Measurements from ENCODE around the gene KCNMA1. TPM values are rescaled to one million over a fixed set of nuclear protein-coding genes. Genes with fewer than 3 reads are reported as not detected.

The KCNMA1 gene
- total and polyA plus RNA-seq, 2 donors (not counting 1 experiment from before 2014, with no cell fraction given), result 0.82 to 3.1 TPM

- ChIA-PET CTCF (no interaction called here), POLR2A (no interaction called here)
- no peak for ATAC-seq (ENCODE audit: low read depth)
- H3K27me3 Mint-ChIP-seq, result no peaks in the 10 kb centered on the region
- no peak overlapping the region for H3K4me2 ChIP-seq (replicated peaks; ENCODE audit: low read depth, low read length, poor library complexity, severe bottlenecking)
- no peaks in the 10 kb centered on the region for H3K9me3 Mint-ChIP-seq (ENCODE audit: insufficient read depth)
- no peak overlapping the region for H3K27ac ChIP-seq (ENCODE audit: low read length in 2 of 2)
- no peaks in the 10 kb centered on the region for H4K20me1 ChIP-seq (ENCODE audit: control insufficient read depth, insufficient read depth, low read length, poor library complexity, severe bottlenecking)
- TF ChIP-seq, protein P1, sequence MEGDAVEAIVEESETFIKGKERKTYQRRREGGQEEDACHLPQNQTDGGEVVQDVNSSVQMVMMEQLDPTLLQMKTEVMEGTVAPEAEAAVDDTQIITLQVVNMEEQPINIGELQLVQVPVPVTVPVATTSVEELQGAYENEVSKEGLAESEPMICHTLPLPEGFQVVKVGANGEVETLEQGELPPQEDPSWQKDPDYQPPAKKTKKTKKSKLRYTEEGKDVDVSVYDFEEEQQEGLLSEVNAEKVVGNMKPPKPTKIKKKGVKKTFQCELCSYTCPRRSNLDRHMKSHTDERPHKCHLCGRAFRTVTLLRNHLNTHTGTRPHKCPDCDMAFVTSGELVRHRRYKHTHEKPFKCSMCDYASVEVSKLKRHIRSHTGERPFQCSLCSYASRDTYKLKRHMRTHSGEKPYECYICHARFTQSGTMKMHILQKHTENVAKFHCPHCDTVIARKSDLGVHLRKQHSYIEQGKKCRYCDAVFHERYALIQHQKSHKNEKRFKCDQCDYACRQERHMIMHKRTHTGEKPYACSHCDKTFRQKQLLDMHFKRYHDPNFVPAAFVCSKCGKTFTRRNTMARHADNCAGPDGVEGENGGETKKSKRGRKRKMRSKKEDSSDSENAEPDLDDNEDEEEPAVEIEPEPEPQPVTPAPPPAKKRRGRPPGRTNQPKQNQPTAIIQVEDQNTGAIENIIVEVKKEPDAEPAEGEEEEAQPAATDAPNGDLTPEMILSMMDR (IDR thresholded peaks at IDR 0.05), result no peak
- no peak for TF ChIP-seq EZH2 (IDR thresholded peaks at IDR 0.05; ENCODE audit: borderline replicate concordance, insufficient read depth, low read depth, low read length, poor library complexity, severe bottlenecking)
- no peaks in the 10 kb centered on the region for H3K4me1 ChIP-seq (ENCODE audit: control insufficient read depth in 2 of 2, insufficient read depth in 2 of 2, low read length in 2 of 2)
- no peaks in the 10 kb centered on the region for H3K9me3 ChIP-seq (ENCODE audit: control extremely low read depth in 1 of 3, control insufficient read depth in 2 of 3, insufficient read depth in 1 of 3, low read length in 2 of 3)
- H2AFZ ChIP-seq (ENCODE audit: insufficient read depth, low read depth, low read length, poor library complexity, severe bottlenecking), result no peak overlapping the region
- H3K9ac ChIP-seq (ENCODE audit: low read length), result no peak overlapping the region
- 100% methylated on average over 2 of the region's 3 CpGs for WGBS (ENCODE audit: insufficient coverage)
- intact Hi-C loops (cut with micrococcal nuclease), result no loop called here
- no peaks in the 10 kb centered on the region for H3K36me3 ChIP-seq (replicated peaks in 1 of 2; ENCODE audit: control extremely low read depth in 1 of 2, control insufficient read depth in 1 of 2, extremely low read depth in 1 of 2, insufficient read depth in 2 of 2, low read length in 1 of 2)
- no peak overlapping the region for H3K27ac Mint-ChIP-seq
- no peaks in the 10 kb centered on the region for H3K27me3 ChIP-seq (replicated peaks in 1 of 4; ENCODE audit: control extremely low read depth in 1 of 4, control insufficient read depth in 3 of 4, insufficient read depth in 4 of 4, low read length in 3 of 4)
- no peak overlapping the region for H3K4me3 ChIP-seq (ENCODE audit: control extremely low read depth in 1 of 5, extremely low read depth in 1 of 5, insufficient read depth in 1 of 5, low read depth in 2 of 5, low read length in 4 of 5)
- H3K4me3 Mint-ChIP-seq, result no peak overlapping the region
- H3K4me1 Mint-ChIP-seq, result no peaks in the 10 kb centered on the region
- no peak for DNase-seq
- H3K79me2 ChIP-seq (ENCODE audit: control insufficient read depth, insufficient read depth, low read length), result no peaks in the 10 kb centered on the region
Measured at GRCh38 chr10:77068969-77069368, 568.6 kb downstream of the KCNMA1 start.

DNA sequence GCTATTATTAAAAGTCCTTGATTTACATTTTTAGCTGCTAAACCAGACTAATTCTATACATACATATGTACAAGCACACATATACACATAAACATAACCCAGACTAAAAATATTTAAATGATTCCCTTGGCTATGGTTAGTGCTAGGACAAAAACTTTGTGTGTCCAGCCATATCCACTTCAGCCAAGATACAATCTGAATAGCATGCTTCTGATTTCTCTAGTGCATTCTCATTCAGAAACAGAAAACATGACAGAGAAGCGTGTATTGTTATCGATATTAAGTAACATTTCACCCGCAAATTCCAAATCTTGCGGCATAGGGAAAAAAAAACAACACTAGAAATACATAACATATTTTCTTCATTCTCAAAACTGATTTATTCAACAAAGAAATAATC is 569.3 kb downstream of the KCNMA1 start:
- Histone ChIP-seq H4K20me1 (ENCODE audit: control insufficient read depth, insufficient read depth, low read length, poor library complexity, severe bottlenecking) (no peaks in the 10 kb centered on the region), H3K4me2 (replicated peaks; ENCODE audit: low read depth, low read length, poor library complexity, severe bottlenecking) (no peak overlapping the region), H3K9me3 (ENCODE audit: control extremely low read depth in 1 of 3, control insufficient read depth in 2 of 3, insufficient read depth in 1 of 3, low read length in 2 of 3) (no peaks in the 10 kb centered on the region), H2AFZ (ENCODE audit: insufficient read depth, low read depth, low read length, poor library complexity, severe bottlenecking) (no peak overlapping the region), H3K4me3 (ENCODE audit: control extremely low read depth in 1 of 5, extremely low read depth in 1 of 5, insufficient read depth in 1 of 5, low read depth in 2 of 5, low read length in 4 of 5) (no peak overlapping the region), H3K27ac (ENCODE audit: low read length in 2 of 2) (no peak overlapping the region), H3K36me3 (replicated peaks in 1 of 2; ENCODE audit: control extremely low read depth in 1 of 2, control insufficient read depth in 1 of 2, extremely low read depth in 1 of 2, insufficient read depth in 2 of 2, low read length in 1 of 2) (no peaks in the 10 kb centered on the region), H3K4me1 (ENCODE audit: control insufficient read depth in 2 of 2, insufficient read depth in 2 of 2, low read length in 2 of 2) (no peaks in the 10 kb centered on the region), H3K9ac (ENCODE audit: low read length) (no peak overlapping the region), H3K79me2 (ENCODE audit: control insufficient read depth, insufficient read depth, low read length) (no peaks in the 10 kb centered on the region), H3K27me3 (replicated peaks in 1 of 4; ENCODE audit: control extremely low read depth in 1 of 4, control insufficient read depth in 3 of 4, insufficient read depth in 4 of 4, low read length in 3 of 4) (no peaks in the 10 kb centered on the region)
- DNase-seq (no peak), ATAC-seq (ENCODE audit: low read depth) (no peak)
- no peak overlapping the region for H3K27ac Mint-ChIP-seq
- TF ChIP-seq EZH2 (IDR thresholded peaks at IDR 0.05; ENCODE audit: borderline replicate concordance, insufficient read depth, low read depth, low read length, poor library complexity, severe bottlenecking), result no peak
- TF ChIP-seq, protein P1 (IDR thresholded peaks at IDR 0.05), result no peak
- POLR2A ChIA-PET, result no interaction called here
- CTCF ChIA-PET, result no interaction called here
- no peaks in the 10 kb centered on the region for H3K27me3 Mint-ChIP-seq
- no peaks in the 10 kb centered on the region for H3K4me1 Mint-ChIP-seq
- no peak overlapping the region for H3K4me3 Mint-ChIP-seq
- H3K9me3 Mint-ChIP-seq (ENCODE audit: insufficient read depth), result no peaks in the 10 kb centered on the region
- intact Hi-C loops (cut with micrococcal nuclease), result no loop called here
- WGBS (ENCODE audit: insufficient coverage), result 100% methylated on average over 1 of the region's 4 CpGs

Measured in B cell (primary cell).